MCF 10A (cell line): Measurements from ENCODE around the gene EPC1. TPM values are rescaled to one million over a fixed set of nuclear protein-coding genes. Genes with fewer than 3 reads are reported as not detected.

ENCODE experiments used
- BruUV-seq: library from RNA; stranded (reverse); fragments of 400-500 nt; replicated peaks from 2 replicates; lab custom pipeline; 2021; lab: Mats Ljungman, UMichigan
- CTCF ChIA-PET: fragments of 300-600 bp; sonication (Branson Sonifier 250); formaldehyde crosslinking; extraction: SDS; loops from one replicate; lab custom pipeline; 2021; ENCODE audit warnings: antibody characterized with exemption, inconsistent platforms; lab: Yijun Ruan, JAX
- POLR2A ChIA-PET: fragments of 300-600, 350-650 bp; sonication (Branson Sonifier 250); formaldehyde crosslinking; extraction: SDS; loops from one replicate; lab custom pipeline; 2020; ENCODE audit warnings: antibody characterized with exemption, inconsistent platforms; lab: Yijun Ruan, JAX
- DNase-seq: peaks from one replicate; pipeline ENCODE4 v3.0.0-alpha.2; 2018; ENCODE audit not compliant: unreplicated experiment
- H3K27ac Mint-ChIP-seq: one replicate; pipeline ENCODE4 v1.8.0; 2022; ENCODE audit warnings: mild to moderate bottlenecking, low read depth, mixed read lengths; ENCODE audit not compliant: unreplicated experiment
- H3K27me3 Mint-ChIP-seq: one replicate; pipeline ENCODE4 v1.8.0; 2022; ENCODE audit warnings: mixed read lengths; ENCODE audit not compliant: insufficient read depth, unreplicated experiment
- H3K36me3 Mint-ChIP-seq: one replicate; pipeline ENCODE4 v1.8.0; 2022; ENCODE audit warnings: mild to moderate bottlenecking, moderate library complexity, mixed read lengths; ENCODE audit not compliant: insufficient read depth, unreplicated experiment
- H3K4me1 Mint-ChIP-seq: one replicate; pipeline ENCODE4 v1.8.0; 2022; ENCODE audit warnings: mixed read lengths; ENCODE audit not compliant: insufficient read depth, unreplicated experiment
- H3K4me3 Mint-ChIP-seq: one replicate; pipeline ENCODE4 v1.8.0; 2022; ENCODE audit warnings: mild to moderate bottlenecking, moderate library complexity, mixed read lengths; ENCODE audit not compliant: unreplicated experiment
- H3K9me3 Mint-ChIP-seq: one replicate; pipeline ENCODE4 v1.8.0; 2022; ENCODE audit warnings: mixed read lengths; ENCODE audit not compliant: unreplicated experiment
- intact Hi-C: fragments of 100-400 bp; cut with micrococcal nuclease; formaldehyde crosslinking; loops from 2 replicates; pipeline ENCODE4 v1.14.1; 2022
- total RNA-seq: library from RNA; stranded (reverse); gene quantifications from 2 replicates; pipeline ENCODE4 v1.2.3, GENCODE V29; 2022
- TF ChIP-seq, protein P1 (sequence below): fragments of 200-600 bp; IDR thresholded peaks from one replicate; pipeline ENCODE4 v1.8.0; 2022; ENCODE audit warnings: antibody characterized with exemption, mild to moderate bottlenecking; ENCODE audit not compliant: unreplicated experiment

EPC1 gene
- total RNA-seq, 1 experiment from 2014 or later: 25.5 TPM

DNA sequence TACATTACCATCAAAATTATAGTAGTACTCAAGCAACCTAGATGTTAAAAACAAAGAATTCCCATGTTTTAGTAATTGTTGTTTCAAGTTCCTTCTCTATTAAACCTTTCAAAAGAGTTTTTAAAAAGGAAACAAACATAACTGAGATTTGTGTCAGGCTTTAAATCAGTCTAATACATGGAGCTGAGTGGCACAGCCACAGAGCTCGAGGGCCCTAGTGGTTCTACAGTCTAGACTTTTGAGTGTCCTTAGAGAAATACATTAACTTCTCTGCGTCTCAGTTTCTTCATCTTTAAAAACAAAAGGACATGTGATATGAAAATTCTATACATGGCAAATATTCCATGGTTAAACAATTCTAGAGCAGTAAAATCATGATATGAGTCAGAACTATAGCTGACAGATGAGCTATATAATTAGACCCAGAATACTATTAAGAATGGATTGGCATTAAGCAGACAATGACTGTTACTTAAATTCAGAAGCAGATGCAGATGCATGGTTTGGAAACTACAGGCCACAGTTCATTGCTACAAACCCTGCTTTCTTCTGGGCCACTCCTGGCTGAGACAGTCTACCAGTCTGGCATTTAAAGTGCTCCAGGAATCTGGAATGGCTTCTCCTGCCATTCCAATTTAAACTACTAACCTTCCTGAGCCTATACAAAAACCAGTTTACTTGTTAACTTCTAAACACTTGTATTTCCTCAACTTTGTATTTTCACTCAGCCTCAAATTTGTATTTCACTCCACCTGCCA lies 77.4 kb downstream of the EPC1 start:
- no TSS peak for BruUV-seq
- ChIA-PET CTCF (interaction anchor here (0.5 to 1.5 kb wide), 3 partner anchors 12 to 560 kb away, joined by 3 to 4 read pairs (median 4); no protein-coding TSS in a partner anchor), POLR2A (no interaction called here)
- Mint-ChIP-seq H3K27ac (no peak overlapping the region), H3K4me1 (peaks cover 9% of the 10 kb centered on the region), H3K27me3 (no peaks in the 10 kb centered on the region), H3K9me3 (no peaks in the 10 kb centered on the region), H3K4me3 (no peak overlapping the region), H3K36me3 (peaks cover 90% of the 10 kb centered on the region)
- intact Hi-C loops: no loop called here
- DNase-seq: no peak
- TF ChIP-seq, protein P1, sequence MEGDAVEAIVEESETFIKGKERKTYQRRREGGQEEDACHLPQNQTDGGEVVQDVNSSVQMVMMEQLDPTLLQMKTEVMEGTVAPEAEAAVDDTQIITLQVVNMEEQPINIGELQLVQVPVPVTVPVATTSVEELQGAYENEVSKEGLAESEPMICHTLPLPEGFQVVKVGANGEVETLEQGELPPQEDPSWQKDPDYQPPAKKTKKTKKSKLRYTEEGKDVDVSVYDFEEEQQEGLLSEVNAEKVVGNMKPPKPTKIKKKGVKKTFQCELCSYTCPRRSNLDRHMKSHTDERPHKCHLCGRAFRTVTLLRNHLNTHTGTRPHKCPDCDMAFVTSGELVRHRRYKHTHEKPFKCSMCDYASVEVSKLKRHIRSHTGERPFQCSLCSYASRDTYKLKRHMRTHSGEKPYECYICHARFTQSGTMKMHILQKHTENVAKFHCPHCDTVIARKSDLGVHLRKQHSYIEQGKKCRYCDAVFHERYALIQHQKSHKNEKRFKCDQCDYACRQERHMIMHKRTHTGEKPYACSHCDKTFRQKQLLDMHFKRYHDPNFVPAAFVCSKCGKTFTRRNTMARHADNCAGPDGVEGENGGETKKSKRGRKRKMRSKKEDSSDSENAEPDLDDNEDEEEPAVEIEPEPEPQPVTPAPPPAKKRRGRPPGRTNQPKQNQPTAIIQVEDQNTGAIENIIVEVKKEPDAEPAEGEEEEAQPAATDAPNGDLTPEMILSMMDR: no peak

DNA sequence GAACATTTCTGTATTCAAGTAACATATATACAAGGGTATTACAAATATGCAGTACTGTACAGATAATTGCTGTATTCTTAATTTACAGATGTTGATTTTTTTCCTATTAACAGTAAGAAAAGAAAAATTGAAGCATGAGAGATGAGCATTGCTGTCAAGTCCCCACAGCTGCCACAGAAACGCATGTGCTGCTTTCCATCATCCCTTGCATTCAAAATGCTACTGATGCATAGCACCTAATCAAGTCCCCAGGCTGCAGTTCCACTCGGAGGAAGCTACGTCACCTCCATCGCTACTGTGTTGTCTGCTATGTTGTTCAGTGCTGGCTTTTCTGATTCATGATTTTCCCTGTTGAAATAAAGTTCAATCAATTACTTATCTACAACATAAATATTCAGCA lies 78.2 kb downstream of the EPC1 start:
- Mint-ChIP-seq H3K9me3 (no peaks in the 10 kb centered on the region), H3K36me3 (peaks cover 83% of the 10 kb centered on the region), H3K4me3 (no peak overlapping the region), H3K27ac (no peak overlapping the region), H3K27me3 (no peaks in the 10 kb centered on the region), H3K4me1 (peaks cover 9% of the 10 kb centered on the region)
- TF ChIP-seq, protein P1: no peak
- ChIA-PET POLR2A (interaction anchor here (0.6 kb wide), 1 partner anchor 109 kb away, joined by 3 read pairs; no protein-coding TSS in a partner anchor), CTCF (interaction anchor here (0.5 to 0.9 kb wide), 2 partner anchors 11 to 560 kb away, joined by 3 to 4 read pairs; no protein-coding TSS in a partner anchor)
- no peak for DNase-seq
- no TSS peak for BruUV-seq
- intact Hi-C loops: no loop called here

DNA sequence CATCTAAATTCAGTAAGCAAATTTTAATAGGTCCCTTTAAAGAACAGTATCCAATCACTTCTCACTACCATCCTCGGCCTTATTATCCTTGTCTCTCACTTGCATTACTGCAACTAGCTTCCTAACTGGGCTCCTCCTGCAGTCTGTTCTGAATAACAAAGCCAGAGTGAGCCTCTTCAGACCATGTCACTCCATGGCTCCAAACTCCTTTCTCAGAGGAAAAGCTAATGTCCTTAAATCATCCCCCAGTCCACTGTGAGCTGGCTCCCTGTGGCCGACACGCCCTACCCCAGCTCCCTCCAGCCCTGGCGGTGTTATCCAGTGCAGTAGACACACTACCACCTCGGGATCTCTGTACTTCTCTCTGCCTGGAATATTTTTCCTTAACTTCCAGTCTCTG lies 80.0 kb downstream of the EPC1 start:
- H3K9me3 Mint-ChIP-seq: no peaks in the 10 kb centered on the region
- CTCF ChIA-PET: no interaction called here
- H3K4me3 Mint-ChIP-seq: no peak overlapping the region
- intact Hi-C loops: no loop called here
- H3K36me3 Mint-ChIP-seq: peaks cover 75% of the 10 kb centered on the region
- H3K27me3 Mint-ChIP-seq: no peaks in the 10 kb centered on the region
- POLR2A ChIA-PET: interaction anchor here (0.8 kb wide), 1 partner anchor 10 kb away, joined by 4 read pairs; no protein-coding TSS in a partner anchor
- TF ChIP-seq, protein P1: no peak
- no TSS peak for BruUV-seq
- peaks cover 16% of the 10 kb centered on the region for H3K4me1 Mint-ChIP-seq
- H3K27ac Mint-ChIP-seq: peak overlapping the region; percentile 76
- DNase-seq: no peak

DNA sequence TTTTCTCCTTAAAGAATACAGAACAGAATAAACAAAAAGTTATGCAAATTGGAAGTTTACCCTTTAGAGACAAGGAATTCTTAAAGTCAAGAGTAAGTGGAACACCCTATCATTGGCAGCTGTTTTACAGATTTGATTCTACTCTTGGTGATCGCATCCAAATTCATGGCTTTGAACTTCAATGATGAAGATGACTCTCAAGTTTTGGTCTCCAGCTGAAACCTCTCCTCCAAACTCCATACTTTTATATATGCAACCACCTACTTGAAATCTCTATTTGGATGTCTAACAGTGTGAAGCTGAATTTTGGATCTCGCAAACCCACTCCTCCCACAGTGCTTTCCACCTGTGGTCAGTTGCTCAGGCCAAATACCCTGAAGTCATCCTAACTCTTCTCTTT lies 80.4 kb downstream of the EPC1 start:
- H3K4me3 Mint-ChIP-seq: no peak overlapping the region
- peaks cover 70% of the 10 kb centered on the region for H3K36me3 Mint-ChIP-seq
- POLR2A ChIA-PET: no interaction called here
- no peaks in the 10 kb centered on the region for H3K9me3 Mint-ChIP-seq
- H3K27ac Mint-ChIP-seq: peak overlapping the region; percentile 76
- H3K4me1 Mint-ChIP-seq: peaks cover 13% of the 10 kb centered on the region
- no peak for DNase-seq
- BruUV-seq: no TSS peak
- no peaks in the 10 kb centered on the region for H3K27me3 Mint-ChIP-seq
- CTCF ChIA-PET: no interaction called here
- intact Hi-C loops: no loop called here
- TF ChIP-seq, protein P1: no peak
